CD4-positive, alpha-beta memory T cell (primary cell): ENCODE results near the gene HOXD8. TPM values are rescaled to one million over a fixed set of nuclear protein-coding genes. Genes with fewer than 3 reads are reported as not detected.

ENCODE experiments used
- CTCF ChIA-PET: fragments of 350-600 bp; sonication (Branson Sonifier 250); formaldehyde crosslinking; loops from one replicate; lab custom pipeline; 2021; ENCODE audit warnings: inconsistent platforms; ENCODE audit not compliant: partially characterized antibody; lab: Charles Lee
- POLR2A ChIA-PET: fragments of 350-600 bp; sonication (Branson Sonifier 250); formaldehyde crosslinking; loops from one replicate; lab custom pipeline; 2021; ENCODE audit not compliant: partially characterized antibody; lab: Charles Lee
- DNase-seq, 5 donors: peaks; one replicate each; pipeline versions ENCODE4 v3.0.0 to v3.0.0-alpha.2; 2020 to 2022; ENCODE audit warnings: mixed read lengths in 1 of 5
- H3K27ac ChIP-seq: one replicate; pipeline ENCODE4 v1.7.0; 2013; ENCODE audit warnings: low read depth, low read length
- H3K27me3 ChIP-seq: 2 replicates; pipeline ENCODE4 v1.7.0; 2013; ENCODE audit warnings: mild to moderate bottlenecking, low read length, moderate library complexity; ENCODE audit not compliant: insufficient read depth
- H3K36me3 ChIP-seq: 2 replicates; pipeline ENCODE4 v1.7.0; 2013; ENCODE audit warnings: mild to moderate bottlenecking, low read length, moderate library complexity; ENCODE audit not compliant: insufficient read depth
- H3K4me1 ChIP-seq: 2 replicates; pipeline ENCODE4 v1.7.0; 2013; ENCODE audit warnings: mild to moderate bottlenecking, low read length, moderate library complexity; ENCODE audit not compliant: insufficient read depth
- H3K4me3 ChIP-seq, 2 donors: one replicate each; pipeline ENCODE4 v1.7.0; 2013; ENCODE audit warnings: low read length in 2 of 2, mild to moderate bottlenecking in 1 of 2
- H3K9me3 ChIP-seq, 2 donors: one replicate each; pipeline ENCODE4 v1.7.0; 2013; ENCODE audit warnings: low read length in 2 of 2, control low read depth in 1 of 2; ENCODE audit not compliant: control insufficient read depth in 1 of 2
- H3K27ac Mint-ChIP-seq, 7 donors: one replicate each; pipeline ENCODE4 v1.8.0; 2020 to 2021; ENCODE audit warnings: mixed read lengths in 7 of 7, mild to moderate bottlenecking in 6 of 7, inconsistent platforms in 3 of 7, moderate library complexity in 3 of 7
- H3K27me3 Mint-ChIP-seq, 2 donors: one replicate each; pipeline ENCODE4 v1.8.0; 2020 to 2021; ENCODE audit warnings: mixed read lengths in 2 of 2
- H3K36me3 Mint-ChIP-seq, 2 donors: one replicate each; pipeline ENCODE4 v1.8.0; 2020 to 2021; ENCODE audit warnings: mixed read lengths in 2 of 2, inconsistent platforms in 1 of 2, mild to moderate bottlenecking in 1 of 2
- H3K4me1 Mint-ChIP-seq, 4 donors: one replicate each; pipeline ENCODE4 v1.8.0; 2020 to 2021; ENCODE audit warnings: mixed read lengths in 4 of 4, mild to moderate bottlenecking in 1 of 4
- H3K4me3 Mint-ChIP-seq, 8 donors: one replicate each; pipeline ENCODE4 v1.8.0; 2020 to 2021; ENCODE audit warnings: mixed read lengths in 8 of 8, mild to moderate bottlenecking in 7 of 8, moderate library complexity in 6 of 8, inconsistent platforms in 3 of 8
- H3K9me3 Mint-ChIP-seq, 8 donors: one replicate each; pipeline ENCODE4 v1.8.0; 2020 to 2021; ENCODE audit warnings: mixed read lengths in 8 of 8, mild to moderate bottlenecking in 5 of 8, inconsistent platforms in 3 of 8, moderate library complexity in 1 of 8
- intact Hi-C: fragments of 100-400 bp; cut with micrococcal nuclease; formaldehyde crosslinking; loops from one replicate; pipeline ENCODE4 v1.15.1; 2023
- polyA plus RNA-seq, 2 donors: library from polyadenylated mRNA; unstranded; fragments of 300-500 nt; fragmentation: Illumina TruSeq; gene quantifications; one replicate each; pipeline ENCODE4 v1.2.3, GENCODE V29; 2021
- total RNA-seq, 2 experiments: library from RNA; stranded (reverse); gene quantifications; one replicate each; pipeline ENCODE4 v1.2.3, GENCODE V29; 2021

The HOXD8 gene
- total and polyA plus RNA-seq, 4 experiments from 2014 or later, result not detected

DNA sequence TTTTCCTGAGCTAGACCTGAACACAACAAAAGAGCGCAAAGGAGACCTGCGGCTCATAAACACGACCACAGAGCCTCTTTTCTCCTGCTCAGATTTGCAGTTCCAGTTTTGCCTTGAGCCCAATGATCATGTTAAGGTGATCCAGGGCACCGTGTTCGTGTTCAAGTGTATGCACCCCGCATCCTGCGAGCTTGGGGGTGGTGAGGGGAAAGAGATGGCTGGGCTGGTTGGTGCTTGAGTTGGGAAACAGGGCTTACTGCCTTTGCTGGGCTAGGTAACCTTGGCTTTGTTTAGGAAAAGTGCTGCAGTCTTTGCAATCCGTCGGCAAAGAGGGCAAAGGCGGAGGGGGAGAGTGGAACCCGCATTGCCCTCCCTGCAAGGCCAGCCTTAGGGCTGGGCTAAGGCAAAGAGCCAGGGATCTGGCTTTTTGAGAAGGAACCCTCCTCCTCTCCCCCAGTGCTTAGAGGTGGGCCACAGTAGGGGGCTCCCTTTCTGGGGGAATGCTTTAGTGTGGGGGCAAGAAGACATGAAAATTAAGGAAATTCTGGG is 11.6 kb upstream of the HOXD8 start:
- Mint-ChIP-seq H3K27ac (peak overlapping the region in 3 of 7 donors; percentile 15 to 81 (median 59)), H3K4me1 (peaks cover 4 to 19% (median 8%) of the 10 kb centered on the region in 4 donors), H3K4me3 (peak overlapping the region in 1 of 8 donors; percentile 59), H3K36me3 (peaks cover 0 to 4% of the 10 kb centered on the region in 2 donors), H3K27me3 (peaks cover 66 to 71% of the 10 kb centered on the region in 2 donors), H3K9me3 (peaks cover 2 to 33% (median 16%) of the 10 kb centered on the region in 8 donors)
- no peaks in the 10 kb centered on the region for H3K36me3 ChIP-seq
- ChIA-PET POLR2A (no interaction called here), CTCF (interaction anchor here (0.6 kb wide), 1 partner anchor 326 kb away, joined by 6 read pairs; no protein-coding TSS in a partner anchor)
- no peak for DNase-seq
- H3K4me1 ChIP-seq, result peaks cover 15% of the 10 kb centered on the region
- intact Hi-C loops, result no loop called here
- H3K27ac ChIP-seq, result no peak overlapping the region
- no peaks in the 10 kb centered on the region for H3K9me3 ChIP-seq
- peaks cover 73% of the 10 kb centered on the region for H3K27me3 ChIP-seq
- no peak overlapping the region for H3K4me3 ChIP-seq

DNA sequence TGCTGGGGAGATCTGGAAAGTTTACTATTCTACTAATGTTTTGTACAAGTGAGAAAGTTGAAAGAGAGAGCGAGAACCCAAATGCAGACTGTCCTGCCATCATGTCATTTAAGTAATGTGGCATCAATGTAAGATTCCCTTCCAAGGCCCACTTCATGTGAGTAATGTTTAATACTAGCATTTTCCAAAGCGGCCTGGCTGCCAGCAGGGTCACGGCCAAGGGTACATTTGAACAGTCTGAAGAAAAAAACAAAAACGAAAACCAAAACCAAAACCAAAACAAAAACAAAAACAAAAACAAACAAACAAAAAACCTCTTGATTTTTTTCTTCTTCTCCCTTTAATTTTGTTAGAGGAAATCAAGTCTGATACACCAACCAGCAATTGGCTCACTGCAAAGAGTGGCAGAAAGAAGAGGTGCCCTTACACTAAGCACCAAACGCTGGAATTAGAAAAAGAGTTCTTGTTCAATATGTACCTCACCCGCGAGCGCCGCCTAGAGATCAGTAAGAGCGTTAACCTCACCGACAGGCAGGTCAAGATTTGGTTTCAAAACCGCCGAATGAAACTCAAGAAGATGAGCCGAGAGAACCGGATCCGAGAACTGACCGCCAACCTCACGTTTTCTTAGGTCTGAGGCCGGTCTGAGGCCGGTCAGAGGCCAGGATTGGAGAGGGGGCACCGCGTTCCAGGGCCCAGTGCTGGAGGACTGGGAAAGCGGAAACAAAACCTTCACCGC is 10.7 kb upstream of the HOXD8 start:
- Histone ChIP-seq H3K9me3 (no peaks in the 10 kb centered on the region), H3K27ac (no peak overlapping the region), H3K27me3 (peaks cover 69% of the 10 kb centered on the region), H3K36me3 (no peaks in the 10 kb centered on the region), H3K4me3 (no peak overlapping the region), H3K4me1 (peaks cover 19% of the 10 kb centered on the region)
- ChIA-PET POLR2A (no interaction called here), CTCF (no interaction called here)
- Mint-ChIP-seq H3K27ac (peak overlapping the region in 3 of 7 donors; percentile 61 to 81 (median 76)), H3K9me3 (peaks cover 2 to 33% (median 16%) of the 10 kb centered on the region in 8 donors), H3K27me3 (peaks cover 66 to 67% of the 10 kb centered on the region in 2 donors), H3K4me3 (peak overlapping the region in 6 of 8 donors; percentile 25 to 72 (median 51)), H3K36me3 (peaks cover 0 to 4% of the 10 kb centered on the region in 2 donors), H3K4me1 (peaks cover 4 to 24% (median 10%) of the 10 kb centered on the region in 4 donors)
- intact Hi-C loops, result no loop called here
- DNase-seq, result no peak

DNA sequence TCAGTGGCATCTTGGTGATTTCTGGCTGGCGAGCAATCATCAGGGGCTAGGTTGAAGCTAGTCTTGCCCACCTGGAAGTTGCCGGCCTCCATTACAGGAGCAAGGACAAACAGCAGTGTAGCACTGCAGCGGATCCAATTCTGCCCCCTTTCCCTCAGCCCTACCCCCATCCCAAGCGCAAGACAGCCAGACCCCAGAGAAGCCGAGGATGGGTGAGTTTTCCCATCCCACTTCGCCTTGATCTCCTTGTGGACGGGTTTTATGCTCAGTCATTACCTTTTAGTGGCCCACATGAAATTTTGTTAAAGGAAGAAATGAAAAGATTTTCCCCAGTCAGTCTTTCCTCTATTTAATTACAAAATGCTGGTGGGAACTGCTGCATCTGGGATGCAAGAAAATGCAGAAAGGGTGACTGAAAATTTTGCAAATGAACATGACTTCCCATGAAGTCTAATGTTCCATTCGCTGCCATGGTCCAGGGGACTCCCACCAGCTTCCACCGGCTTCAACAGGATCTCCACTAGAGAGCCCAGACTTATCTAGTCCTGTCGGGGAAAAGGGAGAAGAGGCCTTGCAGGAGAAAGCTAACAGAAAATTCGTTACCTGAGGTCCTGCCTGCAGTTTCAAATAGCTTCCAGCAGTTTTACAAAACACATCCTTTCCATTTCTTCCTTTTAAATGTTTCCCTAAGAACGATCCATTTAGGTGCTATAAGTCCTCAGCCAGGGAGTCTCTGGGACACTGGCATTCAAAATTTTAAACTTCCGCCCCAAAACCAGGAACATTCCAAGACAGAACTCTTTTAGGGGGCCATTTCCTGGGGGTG is 8.9 kb upstream of the HOXD8 start:
- H3K27ac ChIP-seq, result no peak overlapping the region
- Mint-ChIP-seq H3K27ac (peak overlapping the region in 2 of 7 donors; percentile 35 to 81), H3K4me3 (peak overlapping the region in 3 of 8 donors; percentile 17 to 43 (median 26)), H3K27me3 (peaks cover 69 to 72% of the 10 kb centered on the region in 2 donors), H3K9me3 (peaks cover 2 to 33% (median 17%) of the 10 kb centered on the region in 8 donors), H3K4me1 (peaks cover 4 to 26% (median 12%) of the 10 kb centered on the region in 4 donors), H3K36me3 (peaks cover 0 to 6% of the 10 kb centered on the region in 2 donors)
- peaks cover 19% of the 10 kb centered on the region for H3K4me1 ChIP-seq
- H3K36me3 ChIP-seq, result no peaks in the 10 kb centered on the region
- intact Hi-C loops, result no loop called here
- ChIA-PET CTCF (interaction anchor here (0.6 to 1.8 kb wide), 5 partner anchors 10 to 1028 kb away, joined by 3 to 6 read pairs (median 3); no protein-coding TSS in a partner anchor), POLR2A (interaction anchor here (1.8 kb wide), 1 partner anchor 10 kb away, joined by 4 read pairs; no protein-coding TSS in a partner anchor)
- no peak overlapping the region for H3K4me3 ChIP-seq
- peaks cover 80% of the 10 kb centered on the region for H3K27me3 ChIP-seq
- H3K9me3 ChIP-seq, result no peaks in the 10 kb centered on the region
- no peak for DNase-seq

DNA sequence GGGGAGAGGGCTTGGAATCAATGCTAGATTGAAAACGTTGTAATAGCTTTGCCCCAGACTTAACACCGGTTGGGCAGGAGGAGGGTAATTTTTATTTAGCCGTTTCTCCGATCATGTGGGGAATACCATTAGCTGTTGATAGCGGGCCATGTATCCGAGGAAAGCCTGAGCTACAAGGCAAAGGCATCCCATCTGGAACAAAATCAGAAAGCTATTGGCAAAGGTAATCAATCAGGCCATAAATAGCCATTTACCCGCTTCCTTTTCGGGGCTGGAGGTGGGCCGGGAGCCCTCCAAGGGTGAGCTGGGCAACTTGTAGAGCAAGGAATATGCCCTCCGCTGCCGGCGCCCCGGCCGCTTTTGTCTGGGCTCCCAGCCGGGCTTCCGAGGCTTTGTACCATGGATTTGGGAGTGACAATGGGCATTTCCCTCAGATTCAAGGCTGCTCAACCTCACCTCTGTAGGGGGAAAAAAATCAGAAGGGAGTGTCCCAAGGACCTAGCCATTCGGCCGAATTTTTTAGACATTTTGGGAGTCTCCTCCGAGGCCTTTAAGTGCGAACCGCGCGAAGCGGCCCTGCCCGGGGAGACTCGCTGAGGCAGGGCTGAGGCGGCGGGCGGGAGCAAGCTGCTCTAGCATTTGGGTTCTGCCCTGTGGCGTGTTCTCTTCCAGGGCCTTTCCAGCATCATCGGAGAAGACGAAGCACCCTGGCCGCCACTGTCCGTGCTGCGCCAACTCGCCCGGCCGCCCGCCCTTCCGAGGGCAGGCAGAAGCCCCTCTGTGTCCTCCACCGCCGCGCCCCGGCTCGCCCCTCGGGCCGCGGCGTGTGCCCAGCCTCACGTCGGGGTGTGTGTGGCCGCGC is 8.1 kb upstream of the HOXD8 start:
- peak overlapping the region in 4 of 7 donors; percentile 13 to 81 (median 35) for H3K27ac Mint-ChIP-seq
- DNase-seq, result no peak
- H3K27me3 Mint-ChIP-seq, result peaks cover 72% of the 10 kb centered on the region in 2 donors
- intact Hi-C loops, result no loop called here
- peaks cover 4 to 26% (median 12%) of the 10 kb centered on the region in 4 donors for H3K4me1 Mint-ChIP-seq
- Histone ChIP-seq H3K4me1 (peaks cover 19% of the 10 kb centered on the region), H3K36me3 (no peaks in the 10 kb centered on the region), H3K27me3 (peaks cover 82% of the 10 kb centered on the region), H3K4me3 (no peak overlapping the region), H3K9me3 (no peaks in the 10 kb centered on the region), H3K27ac (no peak overlapping the region)
- peaks cover 2 to 33% (median 16%) of the 10 kb centered on the region in 8 donors for H3K9me3 Mint-ChIP-seq
- peaks cover 0 to 6% of the 10 kb centered on the region in 2 donors for H3K36me3 Mint-ChIP-seq
- POLR2A ChIA-PET, result interaction anchor here (1.8 kb wide), 1 partner anchor 11 kb away, joined by 4 read pairs; no protein-coding TSS in a partner anchor
- CTCF ChIA-PET, result interaction anchor here (0.7 to 1.8 kb wide), 3 partner anchors 334 to 1027 kb away, joined by 3 to 6 read pairs (median 3); no protein-coding TSS in a partner anchor
- H3K4me3 Mint-ChIP-seq, result peak overlapping the region in 3 of 8 donors; percentile 31 to 43 (median 38)

DNA sequence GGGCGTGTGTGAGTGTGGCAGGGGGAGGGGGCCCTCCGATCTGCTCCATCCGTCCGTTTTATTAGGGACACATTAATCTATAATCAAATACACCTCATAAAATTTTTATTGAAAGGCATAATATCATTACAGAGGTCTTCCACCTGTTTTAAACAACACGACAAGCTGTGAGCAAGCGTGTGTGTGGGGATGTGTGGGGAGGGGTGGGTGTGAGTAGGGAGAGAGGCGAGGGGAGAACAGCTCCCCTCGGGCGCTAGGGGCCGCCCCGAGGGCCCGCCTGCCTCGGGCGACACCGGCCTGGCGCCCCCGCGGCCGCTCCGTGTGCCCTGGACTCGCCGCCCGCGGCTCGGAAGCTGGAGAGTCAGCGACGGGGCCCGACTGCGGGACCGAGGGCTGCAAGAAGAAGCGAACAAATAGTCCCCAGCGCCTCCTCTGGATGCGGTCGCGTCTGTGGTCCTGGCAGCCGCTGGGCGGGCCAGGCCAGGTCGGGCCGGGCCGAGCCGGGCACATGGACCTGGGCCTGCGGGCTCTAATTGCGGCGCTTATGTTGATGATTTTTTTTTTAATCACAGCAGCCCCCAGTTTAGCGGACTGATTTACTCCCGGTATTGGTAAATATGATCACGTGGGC is 7.3 kb upstream of the HOXD8 start:
- Histone ChIP-seq H3K27me3 (peaks cover 82% of the 10 kb centered on the region), H3K4me3 (no peak overlapping the region), H3K4me1 (peaks cover 19% of the 10 kb centered on the region), H3K36me3 (no peaks in the 10 kb centered on the region), H3K9me3 (no peaks in the 10 kb centered on the region), H3K27ac (no peak overlapping the region)
- peaks cover 2 to 30% (median 12%) of the 10 kb centered on the region in 4 donors for H3K4me1 Mint-ChIP-seq
- CTCF ChIA-PET, result interaction anchor here (0.7 kb wide), 1 partner anchor 432 kb away, joined by 3 read pairs; no protein-coding TSS in a partner anchor
- POLR2A ChIA-PET, result no interaction called here
- H3K27ac Mint-ChIP-seq, result peak overlapping the region in 1 of 7 donors; percentile 75
- intact Hi-C loops, result no loop called here
- H3K4me3 Mint-ChIP-seq, result peak overlapping the region; percentile 33 to 81 (median 64)
- no peak for DNase-seq
- peaks cover 0 to 6% of the 10 kb centered on the region in 2 donors for H3K36me3 Mint-ChIP-seq
- H3K27me3 Mint-ChIP-seq, result peaks cover 70 to 71% of the 10 kb centered on the region in 2 donors
- H3K9me3 Mint-ChIP-seq, result peaks cover 2 to 26% (median 10%) of the 10 kb centered on the region in 8 donors
